Activated T-helper 1 cell treated with anti-CD3 and anti-CD28 coated beads, Interleukin-12 subunit alpha, Interleukin-12 subunit beta, Interleukin-2, Interleukin-4 antibody, amounts not matched to agents 30 ng/mL and 10 ng/mL and 1 ng/mL, durations not matched to agents 14 hours and 24 hours and 36 hours (primary cell): Measurements from ENCODE around the gene METTL8. TPM values are rescaled to one million over a fixed set of nuclear protein-coding genes. Genes with fewer than 3 reads are reported as not detected.

ENCODE experiments used
- DNase-seq: peaks from one replicate; pipeline ENCODE4 v3.0.0; 2021; ENCODE audit warnings: low spot score
- H3K27ac Mint-ChIP-seq: one replicate; pipeline ENCODE4 v1.8.0; 2021; ENCODE audit warnings: mild to moderate bottlenecking, mixed read lengths
- H3K27me3 Mint-ChIP-seq: one replicate; pipeline ENCODE4 v1.8.0; 2022; ENCODE audit warnings: mild to moderate bottlenecking, moderate library complexity, mixed read lengths; ENCODE audit not compliant: insufficient read depth
- H3K36me3 Mint-ChIP-seq: one replicate; pipeline ENCODE4 v1.8.0; 2021; ENCODE audit warnings: low read depth, mixed read lengths
- H3K4me1 Mint-ChIP-seq: one replicate; pipeline ENCODE4 v1.8.0; 2021; ENCODE audit warnings: low read depth, mixed read lengths
- H3K4me3 Mint-ChIP-seq: one replicate; pipeline ENCODE4 v1.8.0; 2021; ENCODE audit warnings: mild to moderate bottlenecking, moderate library complexity, mixed read lengths
- H3K9me3 Mint-ChIP-seq: one replicate; pipeline ENCODE4 v1.8.0; 2021; ENCODE audit warnings: mixed read lengths
- intact Hi-C: fragments of 100-400 bp; cut with micrococcal nuclease; formaldehyde crosslinking; loops from one replicate; pipeline ENCODE4 v1.15.1; 2024
- total RNA-seq: library from RNA; stranded (reverse); gene quantifications from 2 replicates; pipeline ENCODE4 v1.2.3, GENCODE V29; 2022

The METTL8 gene
- total RNA-seq, 1 donor from 2014 or later, result 31.8 TPM

DNA sequence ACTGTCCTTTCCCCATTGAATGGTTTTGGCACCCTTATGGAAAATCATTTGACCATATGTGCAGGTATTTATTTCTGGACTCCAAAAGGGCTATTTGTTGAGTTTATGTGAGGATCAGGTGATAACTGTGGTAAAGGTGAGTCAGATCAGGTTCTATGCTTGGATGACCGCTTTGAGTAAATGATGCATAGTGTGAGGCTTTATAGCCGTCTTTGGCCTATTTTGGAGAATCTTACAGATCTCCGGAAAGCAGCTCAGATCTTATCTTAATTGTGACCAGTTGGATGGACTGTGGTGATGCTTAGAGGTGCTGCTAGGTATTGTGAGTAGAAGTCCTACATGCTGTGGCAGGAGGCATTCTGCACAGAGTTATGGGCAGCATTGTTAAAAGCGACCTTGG, 126.2 kb downstream of the METTL8 start:
- Mint-ChIP-seq H3K36me3 (peaks cover 14% of the 10 kb centered on the region), H3K4me3 (no peak overlapping the region), H3K9me3 (peaks cover 29% of the 10 kb centered on the region), H3K27me3 (peaks cover 2% of the 10 kb centered on the region), H3K27ac (no peak overlapping the region), H3K4me1 (no peaks in the 10 kb centered on the region)
- intact Hi-C loops, result no loop called here
- no peak for DNase-seq

- H3K27me3 Mint-ChIP-seq, result no peaks in the 10 kb centered on the region
- H3K4me3 Mint-ChIP-seq, result no peak overlapping the region
- no peak for DNase-seq
- H3K9me3 Mint-ChIP-seq, result no peaks in the 10 kb centered on the region
- intact Hi-C loops, result no loop called here
- no peaks in the 10 kb centered on the region for H3K4me1 Mint-ChIP-seq
- H3K27ac Mint-ChIP-seq, result no peak overlapping the region
- H3K36me3 Mint-ChIP-seq, result no peaks in the 10 kb centered on the region
Observed at GRCh38 chr2:171297956-171298355, 135.8 kb downstream of the METTL8 start.

DNA sequence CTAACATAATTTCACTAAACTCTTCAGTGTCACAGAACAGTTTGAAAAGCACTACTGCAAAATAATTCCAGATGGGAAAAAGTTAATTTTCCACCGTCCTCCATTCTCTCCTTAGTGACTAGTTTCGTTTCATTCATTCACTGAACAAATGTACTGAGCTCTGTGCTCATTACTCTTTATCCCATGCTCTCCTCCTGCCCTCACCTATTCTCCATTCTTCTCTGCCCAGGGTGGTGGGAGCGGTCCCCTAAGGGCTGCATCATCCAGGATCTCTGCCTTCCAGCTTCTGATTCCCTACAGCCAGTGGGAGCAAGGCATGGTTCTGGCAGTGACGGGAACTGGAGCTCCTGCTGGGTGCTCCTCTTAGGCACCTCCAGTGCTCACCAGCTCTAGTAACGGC, 139.2 kb downstream of the METTL8 start:
- Mint-ChIP-seq H3K4me1 (no peaks in the 10 kb centered on the region), H3K4me3 (no peak overlapping the region), H3K36me3 (no peaks in the 10 kb centered on the region), H3K9me3 (no peaks in the 10 kb centered on the region), H3K27ac (no peak overlapping the region), H3K27me3 (peaks cover under 1% of the 10 kb centered on the region)
- no peak for DNase-seq
- intact Hi-C loops, result no loop called here

DNA sequence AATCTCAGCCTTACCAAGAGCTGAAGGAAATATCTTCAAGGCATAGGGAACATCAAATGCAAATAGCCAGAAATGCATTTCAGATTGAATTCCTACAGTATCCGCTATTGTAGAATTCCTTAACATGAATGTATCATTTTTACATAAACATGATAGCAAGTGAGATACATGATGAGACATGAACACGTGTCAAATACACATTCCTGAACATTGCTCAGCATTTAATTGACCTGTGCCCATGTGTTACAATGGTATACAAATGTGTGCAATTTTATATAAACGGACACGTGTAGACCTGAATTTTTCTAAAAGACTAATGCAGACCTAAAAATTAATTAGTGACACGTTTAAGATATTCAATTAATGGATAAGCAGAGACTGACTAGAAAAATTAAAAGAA, 140.1 kb downstream of the METTL8 start:
- no peaks in the 10 kb centered on the region for H3K9me3 Mint-ChIP-seq
- H3K4me3 Mint-ChIP-seq, result no peak overlapping the region
- no peaks in the 10 kb centered on the region for H3K36me3 Mint-ChIP-seq
- no peaks in the 10 kb centered on the region for H3K4me1 Mint-ChIP-seq
- peaks cover 2% of the 10 kb centered on the region for H3K27me3 Mint-ChIP-seq
- intact Hi-C loops, result no loop called here
- no peak overlapping the region for H3K27ac Mint-ChIP-seq
- no peak for DNase-seq

- Mint-ChIP-seq H3K27ac (no peak overlapping the region), H3K36me3 (no peaks in the 10 kb centered on the region), H3K9me3 (no peaks in the 10 kb centered on the region), H3K27me3 (peaks cover 2% of the 10 kb centered on the region), H3K4me1 (no peaks in the 10 kb centered on the region), H3K4me3 (no peak overlapping the region)
- DNase-seq, result no peak
- intact Hi-C loops, result no loop called here
Observed at GRCh38 chr2:171289991-171290390, 143.8 kb downstream of the METTL8 start.

GRCh38 chr2:171289316-171289715, 144.5 kb downstream of the METTL8 start:
- intact Hi-C loops, result no loop called here
- DNase-seq, result no peak
- Mint-ChIP-seq H3K27me3 (peaks cover 2% of the 10 kb centered on the region), H3K9me3 (no peaks in the 10 kb centered on the region), H3K4me1 (no peaks in the 10 kb centered on the region), H3K36me3 (no peaks in the 10 kb centered on the region), H3K4me3 (no peak overlapping the region), H3K27ac (no peak overlapping the region)

DNA sequence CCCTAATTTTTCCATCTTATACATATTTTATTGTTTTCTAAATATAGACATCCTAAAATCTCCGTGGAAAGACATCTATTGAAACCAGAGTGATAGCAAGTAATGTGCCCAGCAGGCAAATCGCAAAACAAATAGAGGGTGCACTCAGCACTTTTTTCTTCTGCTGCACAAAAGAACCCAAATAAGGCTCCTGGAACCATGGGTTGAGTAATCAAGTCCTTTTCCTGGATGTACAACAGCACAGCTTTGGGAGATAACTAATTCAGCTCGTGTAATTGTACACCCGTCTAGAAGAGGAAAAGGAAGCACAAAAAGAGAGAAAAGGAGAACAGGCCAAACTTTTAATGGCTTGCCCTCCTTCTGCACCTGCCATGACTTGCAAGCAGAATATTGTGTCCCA, 146.2 kb downstream of the METTL8 start:
- Mint-ChIP-seq H3K27ac (no peak overlapping the region), H3K27me3 (peaks cover 2% of the 10 kb centered on the region), H3K4me1 (no peaks in the 10 kb centered on the region), H3K4me3 (no peak overlapping the region), H3K9me3 (no peaks in the 10 kb centered on the region), H3K36me3 (no peaks in the 10 kb centered on the region)
- intact Hi-C loops, result no loop called here
- no peak for DNase-seq

GRCh38 chr2:171287036-171287571, 146.7 kb downstream of the METTL8 start:
- H3K27me3 Mint-ChIP-seq, result peaks cover 2% of the 10 kb centered on the region
- intact Hi-C loops, result no loop called here
- no peaks in the 10 kb centered on the region for H3K36me3 Mint-ChIP-seq
- no peaks in the 10 kb centered on the region for H3K4me1 Mint-ChIP-seq
- no peak overlapping the region for H3K4me3 Mint-ChIP-seq
- H3K27ac Mint-ChIP-seq, result no peak overlapping the region
- no peak for DNase-seq
- no peaks in the 10 kb centered on the region for H3K9me3 Mint-ChIP-seq

- Mint-ChIP-seq H3K27ac (no peak overlapping the region), H3K27me3 (no peaks in the 10 kb centered on the region), H3K4me1 (no peaks in the 10 kb centered on the region), H3K36me3 (no peaks in the 10 kb centered on the region), H3K4me3 (no peak overlapping the region), H3K9me3 (no peaks in the 10 kb centered on the region)
- intact Hi-C loops, result no loop called here
- DNase-seq, result no peak
Observed at GRCh38 chr2:171281110-171281509, 152.7 kb downstream of the METTL8 start.

- no peaks in the 10 kb centered on the region for H3K9me3 Mint-ChIP-seq
- intact Hi-C loops, result no loop called here
- no peaks in the 10 kb centered on the region for H3K27me3 Mint-ChIP-seq
- no peaks in the 10 kb centered on the region for H3K36me3 Mint-ChIP-seq
- DNase-seq, result no peak
- H3K27ac Mint-ChIP-seq, result no peak overlapping the region
- H3K4me3 Mint-ChIP-seq, result no peak overlapping the region
- no peaks in the 10 kb centered on the region for H3K4me1 Mint-ChIP-seq
Observed at GRCh38 chr2:171279983-171280790, 153.6 kb downstream of the METTL8 start.

- Mint-ChIP-seq H3K4me1 (no peaks in the 10 kb centered on the region), H3K4me3 (no peak overlapping the region), H3K36me3 (no peaks in the 10 kb centered on the region), H3K9me3 (no peaks in the 10 kb centered on the region), H3K27ac (no peak overlapping the region), H3K27me3 (no peaks in the 10 kb centered on the region)
- no peak for DNase-seq
- intact Hi-C loops, result no loop called here
Observed at GRCh38 chr2:171274757-171275156, 159.0 kb downstream of the METTL8 start.

DNA sequence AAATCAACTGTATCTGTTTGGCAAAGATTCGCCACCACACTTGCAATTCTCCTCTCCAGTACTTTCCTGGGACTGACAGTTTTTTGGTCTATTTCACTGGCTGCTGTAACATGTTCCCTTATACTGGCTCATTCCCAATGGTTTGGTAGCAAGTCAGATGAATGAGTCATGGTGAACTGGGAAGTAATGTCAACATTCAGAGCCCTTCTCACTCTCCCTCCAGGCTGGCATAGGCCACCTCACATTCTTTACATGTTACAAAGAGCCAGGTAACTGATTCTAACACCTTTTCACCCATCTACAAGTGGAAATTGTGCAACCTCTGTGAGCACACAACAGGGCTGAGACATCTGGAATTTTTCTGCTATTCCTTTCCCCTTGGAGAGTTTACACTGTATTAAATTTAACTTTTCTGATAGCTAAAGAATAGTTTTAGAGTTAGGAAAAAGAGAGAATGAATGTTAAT, 161.8 kb downstream of the METTL8 start:
- no peaks in the 10 kb centered on the region for H3K27me3 Mint-ChIP-seq
- H3K27ac Mint-ChIP-seq, result no peak overlapping the region
- intact Hi-C loops, result no loop called here
- H3K9me3 Mint-ChIP-seq, result no peaks in the 10 kb centered on the region
- DNase-seq, result no peak
- H3K36me3 Mint-ChIP-seq, result no peaks in the 10 kb centered on the region
- H3K4me1 Mint-ChIP-seq, result no peaks in the 10 kb centered on the region
- no peak overlapping the region for H3K4me3 Mint-ChIP-seq

- no peak for DNase-seq
- intact Hi-C loops, result no loop called here
- Mint-ChIP-seq H3K27me3 (no peaks in the 10 kb centered on the region), H3K9me3 (no peaks in the 10 kb centered on the region), H3K4me1 (no peaks in the 10 kb centered on the region), H3K27ac (no peak overlapping the region), H3K36me3 (no peaks in the 10 kb centered on the region), H3K4me3 (no peak overlapping the region)
Observed at GRCh38 chr2:171271386-171271785, 162.4 kb downstream of the METTL8 start.
